ENCODE measurements around the gene RPGR.

The RPGR gene

DNA sequence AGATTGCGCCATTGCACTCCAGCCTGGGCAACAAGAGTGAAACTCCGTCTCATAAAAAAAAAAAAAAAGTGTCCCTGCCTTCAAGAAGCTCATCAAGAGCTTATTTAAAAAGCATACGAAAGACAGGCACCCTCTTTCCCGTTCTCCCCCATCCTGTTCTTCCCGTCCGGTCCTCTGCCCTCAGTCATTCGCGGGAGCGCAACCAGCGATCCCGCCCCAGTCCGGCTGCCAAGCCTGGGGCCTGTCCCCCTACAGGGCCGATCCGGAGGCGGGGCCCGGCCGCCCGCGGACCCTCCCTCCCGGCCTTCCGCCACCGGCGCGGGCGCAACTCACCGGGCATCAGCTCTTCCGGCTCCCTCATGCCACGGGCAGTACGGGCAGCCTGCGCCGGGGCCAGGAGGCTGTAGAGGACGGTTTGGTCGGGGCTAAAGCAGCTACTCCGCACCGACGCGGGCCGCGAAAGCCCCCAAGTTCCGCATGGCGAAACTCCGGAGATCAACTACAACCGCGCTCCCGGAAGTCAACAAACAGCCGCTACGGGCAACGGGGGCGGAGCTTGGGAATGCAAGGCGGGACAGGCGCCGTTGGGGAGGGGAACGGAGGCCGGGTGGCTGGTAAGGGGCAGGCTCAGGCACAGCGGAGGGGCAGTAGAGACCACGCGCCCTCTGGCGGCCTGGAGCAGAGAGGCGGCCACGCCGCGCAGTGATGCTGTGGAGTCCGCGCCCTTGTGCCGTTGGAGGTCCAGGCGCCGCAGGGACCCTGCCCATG lies at the start of gene RPGR:
Gene RPGR (minus strand): TSS at position 503 of the 768 bp plus-strand sequence. CDS start 142 bp downstream, at position 361.
- peak; percentile 95 for DNase-seq (ENCODE audit: low spot score)

DNA sequence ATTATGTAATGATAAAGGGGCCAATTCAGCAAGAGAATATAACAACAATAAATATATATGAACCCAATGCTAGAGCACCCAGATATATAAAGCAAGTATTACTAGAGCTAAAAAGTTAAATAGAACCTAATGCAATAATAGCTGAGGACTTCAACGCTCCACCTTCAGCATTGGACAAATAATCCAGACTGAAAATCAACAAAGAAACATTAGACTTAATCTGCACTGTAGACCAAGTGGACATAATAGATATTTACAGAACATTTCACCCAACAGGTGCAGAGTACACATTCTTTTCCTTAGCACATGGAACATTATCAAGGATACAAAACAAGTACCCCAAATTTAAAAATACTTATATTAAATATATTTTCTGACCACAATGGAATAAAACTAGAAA lies 49.4 kb upstream of the RPGR start:
- DNase-seq (ENCODE audit: low spot score) = no peak

DNA sequence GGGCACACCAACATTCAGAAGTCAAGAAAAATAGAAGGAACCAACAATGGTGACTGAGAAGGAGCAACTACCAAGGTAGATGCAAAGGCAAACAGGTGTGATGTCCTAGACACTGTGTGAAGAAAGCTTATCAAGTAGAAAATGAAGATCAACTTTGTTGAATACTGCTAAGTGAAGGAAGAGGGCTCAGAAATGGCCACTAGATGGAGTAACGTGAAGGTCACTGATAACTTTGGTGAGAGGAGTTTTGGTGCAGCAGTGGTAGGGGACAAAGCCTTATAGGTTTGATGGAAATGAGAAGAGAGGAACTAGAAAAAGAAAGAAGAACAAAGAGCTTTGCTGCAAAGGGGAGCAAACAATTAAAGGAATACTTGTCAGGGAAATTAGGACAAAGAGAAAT lies 48.6 kb upstream of the RPGR start:
- peak; percentile 3 for DNase-seq (ENCODE audit: low spot score)

GRCh38 chrX:38374431-38374830 lies 47.1 kb upstream of the RPGR start:
- DNase-seq (ENCODE audit: low spot score) = no peak

DNA sequence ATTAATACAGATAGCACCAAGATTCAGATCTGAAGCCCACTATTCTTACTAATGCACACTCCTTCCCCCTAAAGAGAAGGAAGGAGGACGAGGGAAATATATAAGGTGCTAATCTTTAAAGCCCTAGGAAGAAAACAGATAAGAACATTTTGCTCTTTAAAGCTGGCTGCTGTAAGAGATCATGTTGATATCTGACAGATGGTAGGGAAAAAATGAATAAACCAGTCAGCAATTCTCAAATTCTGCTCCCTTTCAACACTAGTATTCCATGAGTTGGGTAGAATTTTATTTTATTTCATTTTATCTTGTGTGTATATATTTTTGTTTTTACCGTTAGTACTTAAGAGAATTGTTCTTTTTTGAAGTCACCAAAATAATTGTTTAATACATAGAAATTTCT lies 44.3 kb upstream of the RPGR start:
- no peak for DNase-seq (ENCODE audit: low spot score)

DNA sequence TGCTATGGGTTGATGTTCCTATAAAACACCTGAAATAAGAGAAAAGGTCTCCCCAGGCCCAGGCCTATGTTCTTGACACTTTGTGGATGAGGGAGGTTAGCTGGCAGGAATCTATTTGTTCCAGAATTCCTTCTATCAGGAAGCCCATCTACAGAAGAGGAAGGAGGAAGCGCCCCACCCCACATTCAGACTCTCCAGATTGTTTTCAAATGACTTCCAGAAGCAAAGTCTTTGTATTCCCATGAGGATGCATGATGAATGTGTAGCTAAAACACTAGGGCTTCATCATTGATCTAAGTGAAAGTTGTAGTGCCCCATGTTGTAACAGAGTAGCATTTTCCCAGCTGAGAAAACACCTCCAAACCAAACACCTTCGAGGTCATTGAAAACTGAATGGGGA lies 41.5 kb upstream of the RPGR start:
- DNase-seq (ENCODE audit: low spot score) = no peak

DNA sequence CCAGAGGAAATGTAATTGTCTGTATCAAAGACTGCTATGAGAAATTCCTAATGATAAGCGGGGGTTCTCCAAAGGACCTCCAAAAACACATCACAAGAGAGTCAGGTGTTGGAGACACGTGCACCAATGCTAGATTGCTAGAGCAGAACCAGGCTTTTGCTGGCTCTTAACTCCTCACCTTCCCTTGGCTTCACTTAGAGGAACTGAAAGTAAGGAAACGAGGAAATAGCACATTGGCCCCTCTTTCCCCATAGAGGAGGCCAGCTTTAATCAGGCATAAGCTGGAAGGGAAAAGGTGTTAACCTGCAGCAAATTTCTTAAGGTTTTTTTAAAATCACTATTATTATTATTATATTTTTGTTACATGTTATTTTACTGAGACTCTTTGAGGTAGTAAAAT lies 38.6 kb upstream of the RPGR start:
- no peak for DNase-seq (ENCODE audit: low spot score)

DNA sequence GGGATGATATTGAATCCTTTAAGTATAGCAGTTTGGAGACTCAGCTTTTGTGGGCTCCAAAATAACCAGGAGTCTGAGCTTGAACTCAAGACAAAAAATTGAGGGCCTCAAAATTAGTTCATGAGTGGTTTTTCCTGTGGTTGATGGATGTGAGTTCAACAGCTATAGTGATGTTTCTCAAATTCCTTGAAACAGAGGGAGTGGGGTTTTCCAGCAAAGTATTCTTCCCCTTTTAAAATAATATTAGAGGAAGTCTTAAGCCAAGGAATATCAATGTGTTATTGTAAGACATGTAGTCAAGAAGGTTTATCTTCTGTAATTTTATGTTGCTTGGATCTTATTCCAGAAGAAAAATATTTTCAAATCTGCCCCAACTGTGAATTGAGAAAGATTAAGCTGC lies 35.7 kb upstream of the RPGR start:
- no peak for DNase-seq (ENCODE audit: low spot score)

DNA sequence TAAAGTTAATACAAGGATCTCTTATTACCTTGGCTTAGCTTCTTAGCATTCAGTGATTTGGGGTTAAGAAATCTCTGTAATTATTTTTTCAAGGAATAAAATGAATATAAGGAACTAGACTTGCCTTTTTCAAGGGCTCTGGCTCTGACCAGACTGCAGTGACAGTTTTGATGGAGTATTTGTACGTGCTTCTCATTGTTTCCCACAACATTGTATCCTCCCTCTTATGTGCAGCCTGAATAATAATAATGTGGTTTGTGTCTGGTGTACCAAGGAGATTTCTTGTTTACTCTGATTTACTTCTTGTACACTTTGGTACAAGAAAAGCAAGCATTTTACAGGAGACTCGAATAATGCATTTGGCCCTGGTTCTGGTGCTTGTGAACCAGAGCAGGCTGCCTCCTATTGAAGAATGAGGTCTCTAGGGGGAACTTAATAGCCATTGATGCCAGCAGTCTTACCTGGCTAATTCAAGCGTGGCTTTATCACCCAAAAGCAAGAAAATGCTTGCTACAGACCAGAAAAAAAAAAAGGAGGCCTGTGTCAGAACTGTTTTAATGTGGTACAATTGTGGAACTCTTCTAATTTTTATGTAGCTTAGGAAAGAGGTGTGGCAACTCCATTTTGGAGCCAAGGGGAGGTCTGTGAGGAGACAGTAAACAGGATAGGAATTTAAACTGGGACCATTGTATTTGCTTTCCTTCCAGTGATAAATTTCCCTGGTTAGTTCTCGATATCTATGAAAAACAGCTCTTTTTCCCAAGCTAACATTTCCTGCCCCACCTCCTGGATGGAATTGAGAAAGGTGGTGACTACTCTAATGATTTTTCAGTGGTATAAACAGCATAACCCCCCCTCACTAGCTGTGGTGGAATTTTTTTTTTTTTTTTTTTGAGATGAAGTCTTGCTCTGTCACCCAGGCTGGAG lies 30.7 kb upstream of the RPGR start:
- no peak for DNase-seq (ENCODE audit: low spot score)

DNA sequence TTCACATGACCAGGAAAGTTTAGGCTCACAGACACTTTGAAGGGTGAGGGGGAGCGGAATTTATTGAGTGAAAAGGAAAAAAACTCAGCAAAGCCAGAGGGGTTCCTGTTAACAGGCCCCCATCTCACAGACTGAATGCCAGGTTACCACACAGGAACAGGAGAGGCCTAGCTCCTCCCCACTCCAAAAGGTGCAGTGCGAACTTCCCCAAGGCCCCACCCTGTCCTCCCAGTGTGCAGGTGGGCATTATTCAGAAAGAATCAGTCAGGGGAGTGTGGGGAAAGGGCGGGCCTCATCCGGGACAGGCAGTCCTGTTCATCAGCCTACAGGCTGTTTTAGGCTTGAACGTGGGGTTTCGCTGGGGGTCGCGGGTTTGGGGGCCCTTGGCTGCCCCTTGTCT lies 29.1 kb upstream of the RPGR start:
- DNase-seq (ENCODE audit: low spot score) = no peak

DNA sequence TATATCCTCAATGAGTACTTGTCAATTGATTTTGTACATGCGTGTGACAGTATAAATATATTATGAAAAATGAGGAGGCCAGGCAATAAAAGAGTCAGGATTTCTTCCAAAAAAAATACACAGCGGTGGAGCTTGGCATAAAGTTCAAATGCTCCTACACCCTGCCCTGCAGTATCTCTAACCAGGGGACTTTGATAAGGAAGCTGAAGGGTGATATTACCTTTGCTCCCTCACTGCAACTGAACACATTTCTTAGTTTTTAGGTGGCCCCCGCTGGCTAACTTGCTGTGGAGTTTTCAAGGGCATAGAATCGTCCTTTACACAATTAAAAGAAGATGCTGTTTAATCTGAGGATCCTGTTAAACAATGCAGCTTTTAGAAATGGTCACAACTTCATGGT lies 25.1 kb upstream of the RPGR start, which contains the start of gene OTC:
Gene OTC (plus strand): TSS at position 243 of the 400 bp plus-strand sequence. CDS start 93 bp downstream, at position 336.
- no peak for DNase-seq (ENCODE audit: low spot score)

- DNase-seq (ENCODE audit: low spot score) = no peak
Measured at GRCh38 chrX:38351346-38351745, 24.0 kb upstream of the RPGR start.

DNA sequence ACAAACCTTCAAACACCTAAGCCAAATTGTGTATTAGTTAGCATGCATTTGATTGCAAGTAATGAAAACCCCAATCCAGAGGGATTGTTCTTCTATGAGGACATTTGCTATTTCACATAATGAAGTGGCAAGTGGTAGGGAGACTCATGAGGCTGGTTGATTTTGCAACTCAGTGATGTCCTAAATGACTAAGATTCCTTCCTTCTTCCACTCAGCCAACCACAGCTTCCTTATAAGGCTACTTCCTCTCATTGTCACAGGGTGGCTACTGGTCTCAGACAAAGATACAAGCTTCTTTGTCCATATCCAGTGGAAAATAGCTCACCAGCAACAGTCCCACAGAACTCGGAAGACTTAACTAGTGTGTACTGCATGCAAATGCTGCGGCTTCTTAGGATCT lies 19.8 kb upstream of the RPGR start:
- DNase-seq (ENCODE audit: low spot score) = peak; percentile 38

- DNase-seq (ENCODE audit: low spot score) = no peak
Measured at GRCh38 chrX:38346150-38346549, 18.8 kb upstream of the RPGR start.

GRCh38 chrX:38342853-38343778 lies 15.8 kb upstream of the RPGR start:
- DNase-seq (ENCODE audit: low spot score) = no peak

DNA sequence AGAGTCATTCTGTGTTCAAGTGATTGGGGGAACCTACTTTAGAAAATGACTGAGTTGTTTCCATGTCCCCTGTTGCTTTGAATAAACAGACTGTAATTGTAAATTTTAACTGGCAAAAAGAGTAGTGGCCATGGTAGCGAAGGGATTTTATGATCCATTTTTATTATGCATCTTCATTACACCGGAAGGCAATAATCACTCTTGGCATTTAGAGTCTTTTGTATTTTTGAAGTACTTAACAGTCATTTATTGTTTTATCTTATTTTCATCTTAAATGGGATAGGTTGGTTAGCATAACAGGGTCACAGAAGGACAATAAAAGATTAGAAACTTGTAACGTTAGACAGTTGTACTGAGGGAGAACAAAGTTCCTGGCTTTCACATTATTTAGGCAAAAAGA lies 14.1 kb upstream of the RPGR start:
- no peak for DNase-seq (ENCODE audit: low spot score)

DNA sequence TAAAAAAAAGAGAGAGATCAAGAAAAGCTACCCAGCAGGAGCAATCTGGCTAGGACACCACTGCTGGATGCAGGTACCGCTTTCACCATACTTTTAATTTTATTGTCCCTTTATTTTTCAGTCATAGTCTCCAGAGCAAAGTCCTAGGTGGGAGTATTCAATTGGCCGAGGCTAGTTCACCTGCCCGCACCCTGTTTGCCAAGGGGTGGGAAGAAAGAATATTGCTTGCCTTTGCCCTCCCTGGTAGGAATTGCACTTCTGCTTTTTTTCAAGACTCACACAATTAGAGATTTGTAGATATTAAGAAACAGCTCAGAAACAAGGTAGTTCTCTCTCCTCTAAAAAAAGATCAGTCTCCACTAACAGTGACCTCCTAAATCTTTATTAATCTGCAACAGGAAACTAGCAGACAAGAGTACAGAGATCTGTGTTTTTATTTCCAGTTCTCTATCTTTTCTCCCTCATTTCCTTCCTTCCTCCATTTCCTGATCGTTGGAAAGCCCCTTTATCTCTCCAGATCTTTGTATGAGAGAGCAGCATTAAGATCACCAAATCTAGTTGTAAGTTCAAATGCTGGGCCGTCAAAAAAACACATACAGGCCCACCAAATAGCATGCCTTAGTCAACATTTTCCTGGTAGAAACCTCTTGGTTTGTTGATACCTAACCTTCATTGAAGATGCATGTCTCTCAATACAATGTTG lies 9.4 kb upstream of the RPGR start:
- DNase-seq (ENCODE audit: low spot score) = no peak

DNA sequence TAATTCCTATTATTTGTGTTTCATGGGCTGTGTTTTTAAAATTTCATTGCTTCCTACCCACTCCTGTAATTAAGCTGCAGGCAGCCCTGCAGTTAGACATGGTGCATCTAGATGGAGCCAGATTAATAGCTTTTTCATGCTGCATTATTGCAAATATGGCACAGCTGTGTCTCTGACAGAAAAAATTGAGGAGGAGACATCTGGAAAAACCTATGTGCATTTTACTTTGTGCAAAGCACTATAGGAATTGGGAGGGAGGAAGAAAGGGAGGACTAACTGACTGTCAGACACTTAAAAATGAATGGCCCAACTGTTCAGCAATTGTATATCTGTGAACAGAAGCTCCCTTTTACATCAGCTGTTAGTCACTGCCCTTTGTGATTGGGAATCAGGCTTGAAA lies 8.1 kb upstream of the RPGR start:
- no peak for DNase-seq (ENCODE audit: low spot score)

DNA sequence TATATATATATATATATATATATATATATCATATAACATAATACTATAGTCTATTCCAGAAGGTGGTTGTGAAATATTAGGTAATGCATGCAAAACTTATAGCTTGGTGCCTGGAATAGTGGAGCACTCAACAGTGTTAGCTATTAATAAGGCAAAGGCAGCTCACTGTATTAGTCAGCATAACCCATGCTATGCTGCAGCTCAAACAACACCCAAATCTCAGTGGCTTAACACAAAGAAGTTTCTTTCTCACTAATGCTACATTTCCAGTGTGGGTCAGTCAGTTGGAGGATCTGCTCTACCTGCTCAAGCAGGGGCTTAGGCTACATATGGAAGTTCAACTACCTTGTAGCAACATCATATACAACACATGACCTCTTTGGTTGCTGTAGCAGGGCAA lies 5.2 kb upstream of the RPGR start:
- no peak for DNase-seq (ENCODE audit: low spot score)

GRCh38 chrX:38327775-38328081 lies 419 bp upstream of the RPGR start:
- no peak for DNase-seq (ENCODE audit: low spot score)

DNA sequence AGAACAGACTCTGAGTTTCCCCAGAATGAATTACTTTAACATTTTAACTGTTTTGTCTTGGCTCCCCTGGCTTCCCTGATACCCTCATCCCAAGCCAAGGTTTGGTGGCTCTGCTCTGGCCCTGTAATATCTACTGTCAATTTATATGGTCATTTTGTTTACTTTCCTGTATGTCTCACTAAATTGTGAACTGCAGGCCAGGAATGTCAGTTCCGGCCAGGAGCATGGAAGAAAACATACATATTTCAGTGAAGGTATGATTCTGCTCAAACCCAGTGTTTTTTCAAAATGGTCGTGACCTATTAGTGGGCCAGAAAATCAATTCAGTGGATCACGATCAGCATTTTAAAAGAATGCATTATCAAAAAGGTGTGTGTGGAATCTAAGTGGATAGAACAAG lies 1.2 kb downstream of the RPGR start:
- no peak for DNase-seq (ENCODE audit: low spot score)

DNA sequence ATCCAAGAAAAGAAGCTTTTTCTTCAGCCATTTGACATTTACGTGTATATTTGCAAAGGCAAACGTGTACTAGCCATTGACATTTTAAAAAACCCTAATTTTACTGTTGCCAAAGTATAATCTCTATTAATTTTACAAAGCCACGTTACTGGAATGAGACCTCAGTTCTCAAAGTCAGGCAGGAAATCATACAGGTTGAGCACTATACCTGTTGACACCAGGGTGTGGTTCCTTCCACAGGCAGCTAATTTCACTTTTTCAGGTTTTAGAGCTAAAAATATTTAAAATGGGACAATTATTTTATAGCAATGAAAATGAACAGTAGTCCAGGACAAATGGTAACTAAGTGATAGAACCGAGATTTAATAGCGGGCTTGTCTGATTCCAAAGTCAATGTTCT lies 6.5 kb downstream of the RPGR start:
- DNase-seq (ENCODE audit: low spot score) = no peak
